Colonic mucosa (tissue), 4 donors: Measurements from ENCODE around the gene MRPL33. TPM values are rescaled to one million over a fixed set of nuclear protein-coding genes. Genes with fewer than 3 reads are reported as not detected.

Experiments used
- DNase-seq: peaks from one replicate; pipeline ENCODE4 v3.0.0-alpha.2; 2020
- H3K27ac ChIP-seq: fragments of 200-600 bp; one replicate; pipeline ENCODE4 v1.8.0; 2021
- H3K27me3 ChIP-seq: fragments of 200-600 bp; one replicate; pipeline ENCODE4 v1.8.0; 2021
- H3K36me3 ChIP-seq: fragments of 200-600 bp; one replicate; pipeline ENCODE4 v1.8.0; 2021
- H3K4me1 ChIP-seq: fragments of 200-600 bp; one replicate; pipeline ENCODE4 v1.8.0; 2021; ENCODE audit warnings: mild to moderate bottlenecking
- H3K4me3 ChIP-seq: fragments of 200-600 bp; one replicate; pipeline ENCODE4 v1.8.0; 2021
- H3K9ac ChIP-seq, 2 donors: one replicate each; pipeline ENCODE4 v1.7.0; 2013; ENCODE audit warnings: control low read depth in 2 of 2, low read depth in 2 of 2, low read length in 2 of 2
- H3K9me3 ChIP-seq: fragments of 200-600 bp; one replicate; pipeline ENCODE4 v1.8.0; 2021
- intact Hi-C: fragments of 100-400 bp; cut with DNase I; formaldehyde crosslinking; loops from one replicate; pipeline ENCODE4 v1.14.1; 2022
- total RNA-seq, 2 donors: library from RNA; stranded (reverse); fragmentation: NEBNext Ultra II Directional in 1 of 2; extraction: Animal tissue kit (Norgen Biotek cat#: 25700) in 1 of 2; gene quantifications; one replicate each; pipeline ENCODE4 v1.2.1, GENCODE V29; 2021
- TF ChIP-seq, protein P1 (sequence below): fragments of 200-600 bp; IDR thresholded peaks from one replicate; pipeline ENCODE4 v1.8.0; 2022; ENCODE audit warnings: antibody characterized with exemption, mild to moderate bottlenecking
- donor health status: healthy.
- donor health status: DM: no; HTN: no; CAD: no.
- donor health status: DM: no; HTN: no; CAD: no.

The MRPL33 gene
- total RNA-seq, 2 donors from 2014 or later, result 56.5 to 63.7 TPM

DNA sequence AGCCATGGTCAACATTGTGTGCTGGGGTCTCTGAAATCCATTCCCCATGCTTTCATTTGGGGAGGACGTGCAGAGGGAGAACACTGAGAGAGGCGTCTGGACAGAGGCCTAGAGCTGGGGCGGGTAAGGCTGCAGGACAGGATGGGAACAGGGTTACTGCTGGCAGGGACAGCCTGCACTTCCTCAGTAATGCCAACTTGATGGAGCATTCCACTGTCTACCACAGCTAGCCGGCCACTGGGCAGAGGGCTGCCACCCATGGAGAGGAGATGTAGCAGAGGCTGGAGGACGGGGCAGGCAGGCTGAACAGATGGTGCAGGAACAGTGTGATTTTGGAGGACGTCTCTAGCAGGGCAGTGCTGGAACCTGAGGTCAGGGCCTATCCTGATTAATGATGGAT is 29.3 kb downstream of the MRPL33 start:
- Histone ChIP-seq H3K4me1 (no peaks in the 10 kb centered on the region), H3K36me3 (no peaks in the 10 kb centered on the region), H3K9ac (no peak overlapping the region), H3K27ac (no peak overlapping the region), H3K9me3 (no peaks in the 10 kb centered on the region), H3K27me3 (no peaks in the 10 kb centered on the region), H3K4me3 (no peak overlapping the region)
- TF ChIP-seq, protein P1, sequence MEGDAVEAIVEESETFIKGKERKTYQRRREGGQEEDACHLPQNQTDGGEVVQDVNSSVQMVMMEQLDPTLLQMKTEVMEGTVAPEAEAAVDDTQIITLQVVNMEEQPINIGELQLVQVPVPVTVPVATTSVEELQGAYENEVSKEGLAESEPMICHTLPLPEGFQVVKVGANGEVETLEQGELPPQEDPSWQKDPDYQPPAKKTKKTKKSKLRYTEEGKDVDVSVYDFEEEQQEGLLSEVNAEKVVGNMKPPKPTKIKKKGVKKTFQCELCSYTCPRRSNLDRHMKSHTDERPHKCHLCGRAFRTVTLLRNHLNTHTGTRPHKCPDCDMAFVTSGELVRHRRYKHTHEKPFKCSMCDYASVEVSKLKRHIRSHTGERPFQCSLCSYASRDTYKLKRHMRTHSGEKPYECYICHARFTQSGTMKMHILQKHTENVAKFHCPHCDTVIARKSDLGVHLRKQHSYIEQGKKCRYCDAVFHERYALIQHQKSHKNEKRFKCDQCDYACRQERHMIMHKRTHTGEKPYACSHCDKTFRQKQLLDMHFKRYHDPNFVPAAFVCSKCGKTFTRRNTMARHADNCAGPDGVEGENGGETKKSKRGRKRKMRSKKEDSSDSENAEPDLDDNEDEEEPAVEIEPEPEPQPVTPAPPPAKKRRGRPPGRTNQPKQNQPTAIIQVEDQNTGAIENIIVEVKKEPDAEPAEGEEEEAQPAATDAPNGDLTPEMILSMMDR, result no peak
- intact Hi-C loops, result no loop called here
- no peak for DNase-seq

DNA sequence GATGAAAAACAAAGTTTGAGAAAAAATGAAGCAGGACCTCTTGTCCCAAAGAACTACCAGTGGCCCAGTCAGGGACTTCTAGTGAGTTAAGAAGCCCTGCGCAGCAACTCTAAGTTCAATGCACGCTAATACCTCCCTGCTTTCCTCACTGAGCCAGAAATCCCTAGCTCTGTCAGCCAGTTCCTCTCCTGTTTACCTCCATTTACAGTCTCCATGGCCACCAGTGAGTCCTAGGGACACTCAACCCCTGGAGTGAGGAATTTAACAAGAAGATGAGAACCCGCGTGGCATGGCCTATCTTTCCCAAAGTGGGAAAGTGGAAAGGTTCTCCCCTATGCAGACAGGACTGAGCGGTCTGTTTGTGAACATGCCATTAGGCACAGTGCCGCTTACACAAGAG is 31.0 kb downstream of the MRPL33 start:
- no peaks in the 10 kb centered on the region for H3K4me1 ChIP-seq
- DNase-seq, result no peak

DNA sequence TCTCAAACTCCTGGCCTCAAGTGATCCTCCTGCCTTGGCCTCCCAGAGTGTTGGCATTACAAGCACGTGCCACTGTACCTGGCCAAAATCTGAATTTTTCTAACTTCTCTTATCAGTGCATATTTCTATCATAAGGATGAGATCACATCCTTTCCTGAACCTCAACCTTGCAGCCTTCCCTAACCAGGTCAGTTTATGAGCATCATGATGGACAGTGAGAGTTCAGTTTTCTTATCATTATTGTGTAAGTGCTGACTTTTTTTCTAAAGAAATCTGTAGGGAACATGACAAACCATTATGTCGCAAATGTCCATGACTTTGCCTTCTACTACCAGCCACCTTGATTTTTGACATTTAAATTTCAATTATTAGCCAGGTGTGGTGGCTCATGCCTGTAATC is 31.5 kb downstream of the MRPL33 start:
- H3K27me3 ChIP-seq, result no peaks in the 10 kb centered on the region
- H3K36me3 ChIP-seq, result no peaks in the 10 kb centered on the region
- no peak overlapping the region for H3K4me3 ChIP-seq
- H3K9me3 ChIP-seq, result no peaks in the 10 kb centered on the region
- no peaks in the 10 kb centered on the region for H3K4me1 ChIP-seq
- no peak overlapping the region for H3K9ac ChIP-seq
- DNase-seq, result no peak
- H3K27ac ChIP-seq, result no peak overlapping the region
- TF ChIP-seq, protein P1, result no peak
- intact Hi-C loops, result no loop called here

More for the DNA sequence above, 31.0 kb downstream of the MRPL33 start:
- H3K4me3 ChIP-seq, result no peak overlapping the region
- TF ChIP-seq, protein P1, result no peak
- H3K9ac ChIP-seq, result no peak overlapping the region
- H3K9me3 ChIP-seq, result no peaks in the 10 kb centered on the region
- H3K27ac ChIP-seq, result no peak overlapping the region
- no peaks in the 10 kb centered on the region for H3K27me3 ChIP-seq
- no peaks in the 10 kb centered on the region for H3K36me3 ChIP-seq
- intact Hi-C loops, result no loop called here

DNA sequence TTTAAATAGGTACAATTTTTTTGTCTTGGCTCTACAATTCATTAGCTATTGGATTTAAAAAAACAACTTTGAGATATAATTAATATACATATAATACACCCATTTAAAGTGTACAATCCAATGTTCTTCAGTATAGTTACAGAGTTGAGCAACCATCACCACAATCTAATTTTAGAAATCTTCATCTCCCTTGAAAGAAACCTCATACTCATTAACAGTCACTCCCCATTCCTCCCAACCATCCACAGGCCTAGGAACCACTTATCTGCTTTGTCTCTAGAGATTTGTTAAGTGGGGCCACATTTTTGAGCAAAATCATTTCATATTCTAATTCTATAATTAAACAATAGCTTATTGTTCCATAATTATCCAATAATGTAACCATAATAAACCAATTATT is 32.6 kb downstream of the MRPL33 start:
- DNase-seq, result no peak
- Histone ChIP-seq H3K27ac (no peak overlapping the region), H3K36me3 (no peaks in the 10 kb centered on the region), H3K4me3 (no peak overlapping the region), H3K9me3 (no peaks in the 10 kb centered on the region), H3K9ac (no peak overlapping the region), H3K4me1 (no peaks in the 10 kb centered on the region), H3K27me3 (no peaks in the 10 kb centered on the region)
- TF ChIP-seq, protein P1, result no peak
- intact Hi-C loops, result no loop called here

DNA sequence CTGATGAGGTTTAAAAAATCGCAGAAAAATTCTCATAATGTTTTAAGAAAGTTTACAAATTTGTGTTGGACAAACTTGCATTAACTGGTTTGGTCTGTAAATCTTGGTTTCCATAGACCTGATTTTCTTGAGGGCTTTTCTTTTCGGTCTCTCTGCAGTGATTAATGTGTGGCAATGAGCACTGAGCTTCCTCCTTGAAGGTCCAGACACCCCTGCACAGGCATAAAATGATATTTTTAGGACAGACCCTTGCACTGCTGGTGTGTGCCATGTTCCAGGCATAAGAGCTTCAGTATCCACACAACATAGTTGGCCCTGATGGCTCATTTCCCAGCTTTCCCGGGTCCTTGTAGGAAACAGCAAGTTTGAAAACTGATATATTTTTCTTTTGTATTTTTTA is 33.7 kb downstream of the MRPL33 start:
- Histone ChIP-seq H3K9ac (no peak overlapping the region), H3K9me3 (no peaks in the 10 kb centered on the region), H3K27me3 (no peaks in the 10 kb centered on the region), H3K27ac (no peak overlapping the region), H3K4me3 (no peak overlapping the region), H3K4me1 (no peaks in the 10 kb centered on the region), H3K36me3 (no peaks in the 10 kb centered on the region)
- intact Hi-C loops, result no loop called here
- no peak for DNase-seq
- TF ChIP-seq, protein P1, result no peak
